Inflammatory macrophage treated with lipopolysaccharide for 1 hour (primary cell): ENCODE data around the gene BSG.
A peak's percentile ranks its signal among the peaks of the same experiment; 100 is the strongest.

Experiments
- DNase-seq, 2 donors: peaks; one replicate each; pipeline ENCODE4 v3.0.0-alpha.2; 2020 to 2022

The BSG gene

GRCh38 chr19:572140-572742 is at the start of gene BSG:
Gene BSG (plus strand): TSS chr19:572596. CDS start chr19:572635, 39 bp downstream.
- DNase-seq = peak; percentile 96 to 99

- DNase-seq = no peak
Measured at GRCh38 chr19:522726-523125, 49.7 kb upstream of the BSG start.

- DNase-seq = no peak
Measured at GRCh38 chr19:524062-524674, 48.2 kb upstream of the BSG start.

- DNase-seq = no peak
Measured at GRCh38 chr19:525029-525428, 47.4 kb upstream of the BSG start.

GRCh38 chr19:525857-526419 is 46.5 kb upstream of the BSG start:
- DNase-seq = no peak

GRCh38 chr19:530134-531008 is 42.0 kb upstream of the BSG start:
- no peak for DNase-seq

GRCh38 chr19:531009-531752 is 41.2 kb upstream of the BSG start:
- peak; percentile 76 to 88 for DNase-seq

- DNase-seq = no peak
Measured at GRCh38 chr19:531753-532560, 40.4 kb upstream of the BSG start, which contains the start of gene CDC34. Gene CDC34 (plus strand): TSS chr19:531760. CDS start chr19:531932, 172 bp downstream.

GRCh38 chr19:532561-533363 is 39.6 kb upstream of the BSG start:
- peak; percentile 35 to 63 for DNase-seq

- DNase-seq = no peak
Measured at GRCh38 chr19:533364-534058, 38.9 kb upstream of the BSG start.

GRCh38 chr19:534088-534487 is 38.3 kb upstream of the BSG start:
- no peak for DNase-seq

- DNase-seq = no peak
Measured at GRCh38 chr19:535017-535835, 37.2 kb upstream of the BSG start.

- DNase-seq = no peak
Measured at GRCh38 chr19:536031-536880, 36.1 kb upstream of the BSG start.

- DNase-seq = no peak
Measured at GRCh38 chr19:536881-537404, 35.5 kb upstream of the BSG start.

GRCh38 chr19:538641-539428 is 33.6 kb upstream of the BSG start:
- no peak for DNase-seq

- no peak for DNase-seq
Measured at GRCh38 chr19:539429-540030, 32.9 kb upstream of the BSG start.
